ENCODE measurements around the gene WDR27.
"Not testable (repeated sequence)": the region's sequence is repeated elsewhere in the genome, so short reads cannot be mapped to it uniquely, and the experiment has no call there.

WDR27 gene

DNA sequence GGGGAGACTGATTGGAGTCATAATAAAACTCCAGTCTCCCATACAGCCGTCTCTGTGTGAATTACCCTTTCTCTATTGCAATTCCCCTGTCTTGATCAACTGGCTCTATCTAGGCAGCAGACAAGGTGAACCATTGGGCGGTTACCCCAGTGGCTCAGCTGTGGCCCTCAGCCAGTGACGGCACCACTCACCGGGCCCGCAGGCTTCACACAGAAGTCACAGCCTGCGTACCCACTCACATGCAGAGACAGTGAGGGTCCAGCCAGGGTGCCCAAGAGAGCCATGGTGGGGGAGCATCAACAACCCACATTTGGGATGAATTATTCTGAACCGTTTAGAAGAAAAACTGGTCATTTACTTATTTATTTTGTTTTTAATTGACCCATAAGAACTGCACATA, 78.5 kb downstream of the WDR27 start:
- Histone ChIP-seq H3K4me1 (ENCODE audit: insufficient read depth, low read length) (peaks cover 19% of the 10 kb centered on the region), H2AFZ (ENCODE audit: low read depth, low read length) (no peak overlapping the region)

DNA sequence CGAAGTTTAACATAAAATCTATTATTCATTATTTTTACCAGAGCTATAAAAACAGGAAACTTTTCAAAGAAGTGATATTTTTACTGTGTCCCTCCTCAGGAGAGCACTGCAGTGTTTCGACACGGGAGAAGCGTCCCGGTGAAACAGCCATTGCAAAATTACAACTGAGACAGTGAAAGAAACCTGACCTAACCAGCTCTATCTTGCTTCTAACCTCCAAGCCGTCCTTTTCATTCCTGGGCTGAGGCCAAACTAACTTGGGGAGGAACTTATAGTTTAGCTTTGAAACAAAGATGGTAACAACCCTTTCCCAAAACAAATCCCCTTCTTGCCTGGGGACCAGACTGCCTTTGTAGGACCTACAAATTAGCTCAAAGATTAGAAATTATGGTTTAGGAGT, 79.2 kb downstream of the WDR27 start:
- Histone ChIP-seq H2AFZ (ENCODE audit: low read depth, low read length) (no peak overlapping the region), H3K4me1 (ENCODE audit: insufficient read depth, low read length) (peaks cover 19% of the 10 kb centered on the region), H3K4me3 (ENCODE audit: low read length) (no peak overlapping the region), H3K27me3 (ENCODE audit: insufficient read depth, low read length) (no peaks in the 10 kb centered on the region), H3K36me3 (ENCODE audit: insufficient read depth, low read length) (peaks cover 24% of the 10 kb centered on the region), H3K9me3 (ENCODE audit: low read length) (peaks cover 8% of the 10 kb centered on the region)

More for the DNA sequence above, 78.5 kb downstream of the WDR27 start:
- Histone ChIP-seq H3K27me3 (ENCODE audit: insufficient read depth, low read length) (no peaks in the 10 kb centered on the region), H3K9me3 (ENCODE audit: low read length) (peaks cover 8% of the 10 kb centered on the region), H3K36me3 (ENCODE audit: insufficient read depth, low read length) (peaks cover 26% of the 10 kb centered on the region), H3K4me3 (ENCODE audit: low read length) (no peak overlapping the region)

DNA sequence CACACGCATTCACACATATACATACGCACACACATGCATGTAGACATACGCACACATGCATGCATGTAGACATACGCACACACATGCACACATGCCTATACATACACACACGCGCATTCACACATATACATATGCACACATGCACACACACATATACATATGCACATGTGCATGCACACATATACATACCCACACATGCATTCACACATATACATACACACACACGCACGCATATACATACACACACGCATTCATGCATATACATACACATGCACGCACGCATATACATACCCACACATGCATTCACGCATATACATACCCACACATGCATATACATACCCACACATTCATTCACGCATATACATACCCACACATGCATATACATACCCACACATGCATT, 80.5 kb downstream of the WDR27 start:
- H3K27me3 ChIP-seq (ENCODE audit: insufficient read depth, low read length): no peaks in the 10 kb centered on the region
- peaks cover 17% of the 10 kb centered on the region for H3K36me3 ChIP-seq (ENCODE audit: insufficient read depth, low read length)
- no peak overlapping the region for H3K4me3 ChIP-seq (ENCODE audit: low read length)
- peaks cover 8% of the 10 kb centered on the region for H3K9me3 ChIP-seq (ENCODE audit: low read length)
- H2AFZ ChIP-seq (ENCODE audit: low read depth, low read length): no peak overlapping the region
- peaks cover 21% of the 10 kb centered on the region for H3K4me1 ChIP-seq (ENCODE audit: insufficient read depth, low read length)

DNA sequence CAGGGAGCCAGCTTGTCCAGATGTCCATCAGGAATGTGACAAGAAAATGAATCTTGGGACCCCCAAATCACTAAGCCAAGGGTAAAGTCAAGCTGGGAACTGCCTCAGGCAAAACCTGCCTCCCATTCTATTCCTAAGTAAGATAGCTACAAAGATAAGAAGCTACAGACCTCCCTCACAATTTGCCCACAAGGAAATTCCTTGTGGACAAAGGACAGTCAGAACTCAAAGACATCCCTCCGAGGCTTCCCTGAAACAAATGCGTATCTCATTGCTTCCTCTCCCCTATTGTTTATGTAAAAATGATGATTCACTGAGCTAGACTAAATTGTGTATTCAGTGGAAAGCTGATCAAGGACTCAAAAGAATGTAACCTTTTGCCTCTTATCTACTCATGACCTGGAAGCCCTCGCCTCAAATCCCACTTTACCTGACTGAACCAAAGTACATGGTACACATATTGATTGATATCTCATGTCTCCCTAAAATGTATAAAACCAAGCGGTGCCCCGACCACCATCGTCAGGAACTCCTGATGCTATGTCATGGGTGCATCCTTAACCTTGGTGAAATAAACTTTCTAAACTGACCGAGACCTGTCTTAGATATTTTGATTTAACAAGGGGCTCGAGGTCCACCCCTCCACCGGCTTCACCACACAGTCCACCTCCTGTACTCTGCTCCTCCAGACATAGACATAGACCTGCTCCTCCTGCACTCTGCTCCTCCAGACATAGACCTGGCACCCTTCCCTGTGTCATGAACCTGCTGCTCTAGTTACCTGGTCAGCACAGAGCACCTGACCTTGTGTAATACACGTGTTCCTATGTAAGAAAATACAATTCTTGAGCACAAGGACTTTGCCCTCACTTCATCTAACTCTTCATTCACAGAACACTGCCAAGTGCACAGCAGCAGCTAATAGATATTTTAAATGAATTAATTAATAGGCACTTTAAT, 81.4 kb downstream of the WDR27 start:
- Histone ChIP-seq H3K27me3 (ENCODE audit: insufficient read depth, low read length) (no peaks in the 10 kb centered on the region), H3K36me3 (ENCODE audit: insufficient read depth, low read length) (peaks cover 13% of the 10 kb centered on the region), H3K9me3 (ENCODE audit: low read length) (peaks cover 8% of the 10 kb centered on the region), H3K4me1 (ENCODE audit: insufficient read depth, low read length) (peaks cover 21% of the 10 kb centered on the region), H2AFZ (ENCODE audit: low read depth, low read length) (no peak overlapping the region), H3K4me3 (ENCODE audit: low read length) (no peak overlapping the region)

DNA sequence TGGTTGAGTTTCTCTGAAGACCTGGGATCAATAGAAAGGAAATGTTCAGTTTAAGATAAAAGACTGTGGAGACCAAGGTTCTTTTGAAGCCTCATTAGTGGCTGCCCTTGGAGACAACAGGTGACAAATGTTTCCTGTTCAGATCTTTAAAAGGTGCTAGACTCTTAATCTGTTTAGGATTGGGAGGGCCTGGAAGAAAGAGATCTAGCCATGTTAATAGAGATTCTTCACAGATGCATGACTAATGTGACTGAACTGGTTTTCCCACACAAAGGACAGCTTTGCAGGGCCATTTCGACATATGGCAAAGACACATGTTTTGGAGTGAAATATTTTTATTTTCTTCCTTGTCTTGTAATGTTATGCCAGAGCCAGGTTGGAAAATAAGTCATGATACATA, 82.2 kb downstream of the WDR27 start:
- Histone ChIP-seq H3K9me3 (ENCODE audit: low read length) (peaks cover 6% of the 10 kb centered on the region), H2AFZ (ENCODE audit: low read depth, low read length) (no peak overlapping the region), H3K27me3 (ENCODE audit: insufficient read depth, low read length) (no peaks in the 10 kb centered on the region), H3K36me3 (ENCODE audit: insufficient read depth, low read length) (peaks cover 7% of the 10 kb centered on the region), H3K4me1 (ENCODE audit: insufficient read depth, low read length) (peaks cover 21% of the 10 kb centered on the region), H3K4me3 (ENCODE audit: low read length) (no peak overlapping the region)

DNA sequence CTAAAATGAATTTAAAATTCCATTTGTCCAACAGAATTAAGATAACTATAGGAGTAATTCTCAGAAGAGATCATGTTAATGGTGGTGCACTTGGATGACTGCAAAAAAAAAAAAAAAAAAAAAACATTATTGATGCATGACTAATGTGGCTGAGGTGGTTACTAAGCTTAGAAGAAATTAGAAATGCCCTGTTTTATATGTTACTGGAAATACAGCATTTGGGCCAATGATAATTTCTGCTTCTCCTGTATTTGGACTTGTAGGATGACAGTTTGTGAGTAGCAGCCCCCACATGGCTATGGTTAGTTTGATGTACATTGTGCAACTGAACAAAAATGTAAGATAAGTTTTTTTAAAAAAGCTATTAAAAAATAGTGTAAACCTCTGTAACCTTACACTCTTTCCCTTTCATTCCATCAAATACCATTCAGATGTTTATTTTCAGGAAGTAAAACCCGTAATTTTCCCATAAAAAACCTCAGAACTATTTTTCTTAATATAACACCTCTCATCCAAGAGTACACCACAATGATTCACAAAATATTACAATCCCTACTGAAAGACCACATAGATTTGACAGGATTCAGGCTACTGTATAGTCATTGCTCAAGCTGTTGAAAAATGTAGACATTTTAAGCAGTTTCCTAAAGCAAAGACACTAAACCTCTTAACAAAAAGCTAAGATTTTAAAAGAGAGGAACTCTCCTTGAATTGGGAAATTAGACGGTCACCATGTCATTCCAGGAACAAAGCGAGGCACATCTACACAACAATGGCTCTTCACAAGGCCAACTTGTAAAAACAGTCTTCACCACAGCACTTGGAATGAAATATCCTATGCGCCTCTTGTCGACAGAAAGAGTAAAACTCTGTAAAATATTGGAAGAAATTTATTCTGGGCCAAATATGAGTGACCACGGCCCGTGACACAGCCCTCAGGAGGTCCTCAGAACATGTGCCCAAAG, 83.0 kb downstream of the WDR27 start:
- peaks cover 21% of the 10 kb centered on the region for H3K4me1 ChIP-seq (ENCODE audit: insufficient read depth, low read length)
- H3K4me3 ChIP-seq (ENCODE audit: low read length): no peak overlapping the region
- H3K9me3 ChIP-seq (ENCODE audit: low read length): peaks cover 2% of the 10 kb centered on the region
- H3K36me3 ChIP-seq (ENCODE audit: insufficient read depth, low read length): peaks cover 1% of the 10 kb centered on the region
- H3K27me3 ChIP-seq (ENCODE audit: insufficient read depth, low read length): no peaks in the 10 kb centered on the region
- H2AFZ ChIP-seq (ENCODE audit: low read depth, low read length): no peak overlapping the region

DNA sequence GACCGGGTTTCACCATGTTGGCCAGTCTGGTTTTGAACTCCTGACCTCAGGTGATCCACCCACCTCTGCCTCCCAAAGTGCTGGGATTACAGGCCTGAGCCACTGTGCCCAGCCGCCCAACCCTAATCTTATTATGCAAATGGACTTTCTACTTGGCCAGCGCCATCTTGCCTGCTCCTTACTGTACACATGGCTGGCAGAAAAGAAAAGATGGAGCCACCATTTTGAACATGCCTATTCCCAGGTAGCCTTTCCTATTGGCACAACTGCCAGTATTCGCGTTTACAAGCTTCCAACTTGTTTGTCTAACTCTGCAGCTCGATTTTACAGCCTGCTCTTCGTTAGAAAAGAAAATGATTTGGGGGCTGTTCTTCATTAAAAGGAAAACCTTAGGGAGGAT, 84.3 kb downstream of the WDR27 start:
- H3K36me3 ChIP-seq (ENCODE audit: insufficient read depth, low read length): no peaks in the 10 kb centered on the region
- H3K27me3 ChIP-seq (ENCODE audit: insufficient read depth, low read length): no peaks in the 10 kb centered on the region
- H2AFZ ChIP-seq (ENCODE audit: low read depth, low read length): no peak overlapping the region
- peaks cover 21% of the 10 kb centered on the region for H3K4me1 ChIP-seq (ENCODE audit: insufficient read depth, low read length)
- H3K4me3 ChIP-seq (ENCODE audit: low read length): no peak overlapping the region
- no peaks in the 10 kb centered on the region for H3K9me3 ChIP-seq (ENCODE audit: low read length)

DNA sequence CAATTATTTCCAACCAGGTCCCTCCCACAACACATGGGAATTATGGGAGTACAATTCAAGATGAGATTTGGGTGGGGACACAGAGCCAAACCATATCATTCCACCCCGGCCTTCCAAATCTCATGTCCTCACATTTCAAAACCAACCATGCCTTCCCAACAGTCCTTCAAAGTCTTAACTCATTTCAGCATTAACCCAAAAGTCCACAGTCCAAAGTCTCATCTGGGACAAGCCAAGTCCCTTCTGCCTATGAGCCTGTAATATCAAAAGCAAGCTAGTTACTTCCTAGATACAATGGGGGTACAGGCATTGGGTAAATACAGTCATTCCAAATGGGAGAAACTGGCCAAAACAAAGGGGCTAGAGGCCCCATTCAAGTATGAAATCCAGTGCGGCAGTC, 93.2 kb downstream of the WDR27 start:
- not testable (repeated sequence) for H2AFZ ChIP-seq (ENCODE audit: low read depth, low read length); H3K9me3 ChIP-seq (ENCODE audit: low read length); H3K27me3 ChIP-seq (ENCODE audit: insufficient read depth, low read length); H3K4me1 ChIP-seq (ENCODE audit: insufficient read depth, low read length); H3K36me3 ChIP-seq (ENCODE audit: insufficient read depth, low read length); H3K4me3 ChIP-seq (ENCODE audit: low read length)

DNA sequence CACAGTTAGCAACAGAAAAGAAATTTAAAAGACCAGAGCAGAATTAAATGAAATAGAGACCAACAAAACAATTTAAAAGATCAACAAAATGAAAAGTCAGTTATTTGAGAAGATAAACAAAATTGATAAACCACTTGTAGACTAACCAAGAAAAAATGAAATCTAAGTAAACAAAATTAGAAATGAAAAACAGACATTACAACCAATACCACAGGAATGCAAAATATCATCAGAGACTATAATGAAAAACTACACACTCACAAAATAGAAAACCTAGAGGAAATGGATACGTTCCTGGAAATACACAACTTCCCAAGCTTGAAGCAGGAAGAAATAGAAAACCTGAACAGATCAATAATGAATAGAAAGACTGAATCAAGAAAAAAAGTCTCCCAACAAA, 97.8 kb downstream of the WDR27 start:
- H3K27me3 ChIP-seq (ENCODE audit: insufficient read depth, low read length): no peaks in the 10 kb centered on the region
- no peak overlapping the region for H2AFZ ChIP-seq (ENCODE audit: low read depth, low read length)
- H3K36me3 ChIP-seq (ENCODE audit: insufficient read depth, low read length): no peaks in the 10 kb centered on the region
- H3K9me3 ChIP-seq (ENCODE audit: low read length): peaks cover 3% of the 10 kb centered on the region
- H3K4me1 ChIP-seq (ENCODE audit: insufficient read depth, low read length): no peaks in the 10 kb centered on the region
- H3K4me3 ChIP-seq (ENCODE audit: low read length): no peak overlapping the region

DNA sequence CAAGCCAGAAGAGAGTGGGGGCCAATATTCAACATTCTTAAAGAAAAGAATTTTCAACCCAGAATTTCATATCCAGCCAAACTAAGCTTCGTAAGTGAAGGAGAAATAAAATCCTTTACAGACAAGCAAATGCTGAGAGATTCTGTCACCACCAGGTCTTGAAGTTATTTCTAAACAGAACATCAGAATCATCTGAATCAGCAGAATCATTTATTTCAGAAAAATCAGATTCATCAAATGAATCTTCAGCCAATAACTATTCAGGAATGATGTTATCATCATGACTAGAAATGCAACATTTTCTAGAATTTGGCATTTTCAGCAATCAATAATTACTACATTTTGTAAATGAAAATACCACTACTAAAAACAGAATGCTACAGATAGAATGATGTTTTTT, 100.7 kb downstream of the WDR27 start:
- H2AFZ ChIP-seq (ENCODE audit: low read depth, low read length); H3K4me3 ChIP-seq (ENCODE audit: low read length); H3K36me3 ChIP-seq (ENCODE audit: insufficient read depth, low read length); H3K9me3 ChIP-seq (ENCODE audit: low read length); H3K27me3 ChIP-seq (ENCODE audit: insufficient read depth, low read length); H3K4me1 ChIP-seq (ENCODE audit: insufficient read depth, low read length): not testable (repeated sequence)

DNA sequence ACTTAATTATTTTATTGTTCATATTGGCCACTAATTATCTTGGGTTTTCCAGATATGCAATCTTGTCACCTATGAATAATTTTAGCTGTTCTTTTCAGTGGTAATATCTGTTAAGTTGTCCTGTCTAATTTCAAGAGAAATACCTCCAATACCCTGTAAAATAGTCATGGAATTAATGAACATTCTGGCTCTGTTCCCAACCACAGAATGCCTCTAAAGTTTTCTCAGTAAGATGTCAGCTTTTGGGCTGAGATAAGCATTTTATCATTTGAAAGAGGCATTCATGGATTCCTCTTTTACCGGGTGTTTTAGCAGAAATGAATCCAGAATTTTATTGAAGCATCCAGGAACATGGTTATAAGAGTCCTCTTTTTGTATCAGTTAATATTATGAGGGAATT, 109.3 kb downstream of the WDR27 start:
- no peaks in the 10 kb centered on the region for H3K9me3 ChIP-seq (ENCODE audit: low read length)
- no peaks in the 10 kb centered on the region for H3K27me3 ChIP-seq (ENCODE audit: insufficient read depth, low read length)
- H2AFZ ChIP-seq (ENCODE audit: low read depth, low read length): no peak overlapping the region
- H3K4me3 ChIP-seq (ENCODE audit: low read length): no peak overlapping the region
- H3K4me1 ChIP-seq (ENCODE audit: insufficient read depth, low read length): no peaks in the 10 kb centered on the region
- no peaks in the 10 kb centered on the region for H3K36me3 ChIP-seq (ENCODE audit: insufficient read depth, low read length)

DNA sequence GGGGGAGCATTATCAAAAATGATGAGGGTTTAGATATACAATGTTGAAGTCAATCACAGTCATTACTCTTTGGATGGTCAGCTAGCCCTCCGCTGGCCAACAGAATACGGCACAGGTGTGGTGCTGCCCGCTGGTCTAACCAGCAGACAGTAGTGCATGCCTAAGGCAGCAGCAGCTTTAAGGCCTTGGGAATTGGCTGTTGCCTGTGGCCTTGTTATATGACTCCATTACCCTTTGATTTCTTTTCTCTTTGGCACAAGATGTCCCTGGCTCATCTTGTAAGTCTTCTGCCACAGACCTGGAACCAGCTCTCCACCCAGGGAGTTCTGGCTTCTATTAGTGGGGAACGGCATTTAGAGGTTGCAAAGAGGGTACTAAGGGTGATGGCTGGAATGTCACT, 110.2 kb downstream of the WDR27 start:
- H3K27me3 ChIP-seq (ENCODE audit: insufficient read depth, low read length): no peaks in the 10 kb centered on the region

DNA sequence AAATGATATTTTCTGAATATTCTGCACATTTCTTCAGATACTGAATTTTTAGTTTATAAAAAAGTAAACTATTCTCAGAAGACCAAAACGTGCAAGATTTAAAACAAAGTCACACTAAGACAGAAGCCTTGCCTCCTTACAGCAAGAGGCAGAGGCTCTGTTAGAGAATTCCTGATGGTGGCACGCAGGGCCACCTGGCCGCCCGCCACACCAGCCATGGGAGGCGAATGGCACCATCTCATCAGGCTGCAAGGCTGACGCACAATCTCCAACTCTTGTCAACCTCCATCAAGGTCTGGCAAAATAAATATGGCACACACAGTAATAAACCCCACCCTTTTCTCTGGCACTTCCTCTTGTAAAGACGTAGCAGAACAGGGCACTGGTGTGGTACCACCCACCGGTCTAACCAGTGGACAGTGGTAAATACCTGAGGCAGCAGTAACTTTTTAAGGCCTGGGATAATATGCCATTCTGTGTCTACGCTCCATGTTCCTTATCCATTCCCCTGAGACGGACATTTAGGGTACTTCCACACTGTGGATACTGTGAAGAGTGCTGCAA, 111.4 kb downstream of the WDR27 start:
- H3K9me3 ChIP-seq (ENCODE audit: low read length): peaks cover 2% of the 10 kb centered on the region
- H3K4me3 ChIP-seq (ENCODE audit: low read length): no peak overlapping the region
- no peaks in the 10 kb centered on the region for H3K4me1 ChIP-seq (ENCODE audit: insufficient read depth, low read length)
- H3K27me3 ChIP-seq (ENCODE audit: insufficient read depth, low read length): no peaks in the 10 kb centered on the region
- no peak overlapping the region for H2AFZ ChIP-seq (ENCODE audit: low read depth, low read length)
- H3K36me3 ChIP-seq (ENCODE audit: insufficient read depth, low read length): no peaks in the 10 kb centered on the region

More for the DNA sequence above, 110.2 kb downstream of the WDR27 start:
- H3K4me1 ChIP-seq (ENCODE audit: insufficient read depth, low read length): no peaks in the 10 kb centered on the region
- H3K9me3 ChIP-seq (ENCODE audit: low read length): peaks cover 2% of the 10 kb centered on the region
- no peaks in the 10 kb centered on the region for H3K36me3 ChIP-seq (ENCODE audit: insufficient read depth, low read length)
- no peak overlapping the region for H2AFZ ChIP-seq (ENCODE audit: low read depth, low read length)
- no peak overlapping the region for H3K4me3 ChIP-seq (ENCODE audit: low read length)
